Measurements from ENCODE around the gene HSD17B13.

DNA sequence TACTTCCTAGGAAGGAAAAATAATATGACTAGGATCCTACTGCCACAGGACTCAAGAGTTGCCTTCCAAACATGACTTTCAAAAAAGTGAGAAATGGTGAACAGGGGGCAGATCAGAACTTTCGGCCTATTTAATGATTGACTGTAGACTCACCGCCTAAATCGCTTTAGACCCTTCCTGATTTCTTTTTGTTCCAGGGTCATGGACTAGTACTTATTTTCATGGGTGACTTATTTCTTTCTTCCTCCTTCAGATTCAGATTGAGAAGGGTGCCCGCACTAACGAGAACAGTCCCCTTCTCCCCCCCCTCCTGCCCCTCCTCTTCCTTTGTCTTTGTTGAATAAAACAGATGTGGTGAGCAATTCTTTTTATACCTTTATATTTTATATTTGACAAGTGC, 54.3 kb downstream of the HSD17B13 start:
- no peak for TF ChIP-seq EZH2phosphoT487 (IDR thresholded peaks at IDR 0.05; ENCODE audit: borderline replicate concordance, low read length)
- TF ChIP-seq, protein P1, sequence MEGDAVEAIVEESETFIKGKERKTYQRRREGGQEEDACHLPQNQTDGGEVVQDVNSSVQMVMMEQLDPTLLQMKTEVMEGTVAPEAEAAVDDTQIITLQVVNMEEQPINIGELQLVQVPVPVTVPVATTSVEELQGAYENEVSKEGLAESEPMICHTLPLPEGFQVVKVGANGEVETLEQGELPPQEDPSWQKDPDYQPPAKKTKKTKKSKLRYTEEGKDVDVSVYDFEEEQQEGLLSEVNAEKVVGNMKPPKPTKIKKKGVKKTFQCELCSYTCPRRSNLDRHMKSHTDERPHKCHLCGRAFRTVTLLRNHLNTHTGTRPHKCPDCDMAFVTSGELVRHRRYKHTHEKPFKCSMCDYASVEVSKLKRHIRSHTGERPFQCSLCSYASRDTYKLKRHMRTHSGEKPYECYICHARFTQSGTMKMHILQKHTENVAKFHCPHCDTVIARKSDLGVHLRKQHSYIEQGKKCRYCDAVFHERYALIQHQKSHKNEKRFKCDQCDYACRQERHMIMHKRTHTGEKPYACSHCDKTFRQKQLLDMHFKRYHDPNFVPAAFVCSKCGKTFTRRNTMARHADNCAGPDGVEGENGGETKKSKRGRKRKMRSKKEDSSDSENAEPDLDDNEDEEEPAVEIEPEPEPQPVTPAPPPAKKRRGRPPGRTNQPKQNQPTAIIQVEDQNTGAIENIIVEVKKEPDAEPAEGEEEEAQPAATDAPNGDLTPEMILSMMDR (IDR thresholded peaks at IDR 0.05; ENCODE audit: low read depth, low read length, poor library complexity, severe bottlenecking), result no peak

Data from DOHH2 (cell line).